GM12875 (cell line): ENCODE measurements around the gene CCDC121.
"Not testable (repeated sequence)": the region's sequence is repeated elsewhere in the genome, so short reads cannot be mapped to it uniquely, and the experiment has no call there.

ENCODE experiments used
- H3K4me3 ChIP-seq: one replicate; pipeline ENCODE4 v1.5.1; 2011; ENCODE audit warnings: low read depth, low read length, control low read depth
- CTCF ChIP-seq: IDR thresholded peaks from 2 replicates; pipeline ENCODE4 v1.5.1; 2011; ENCODE audit warnings: low read depth, mild to moderate bottlenecking, control low read depth, inconsistent platforms, low read length, moderate library complexity, borderline replicate concordance; ENCODE audit not compliant: insufficient read depth

CCDC121 gene

DNA sequence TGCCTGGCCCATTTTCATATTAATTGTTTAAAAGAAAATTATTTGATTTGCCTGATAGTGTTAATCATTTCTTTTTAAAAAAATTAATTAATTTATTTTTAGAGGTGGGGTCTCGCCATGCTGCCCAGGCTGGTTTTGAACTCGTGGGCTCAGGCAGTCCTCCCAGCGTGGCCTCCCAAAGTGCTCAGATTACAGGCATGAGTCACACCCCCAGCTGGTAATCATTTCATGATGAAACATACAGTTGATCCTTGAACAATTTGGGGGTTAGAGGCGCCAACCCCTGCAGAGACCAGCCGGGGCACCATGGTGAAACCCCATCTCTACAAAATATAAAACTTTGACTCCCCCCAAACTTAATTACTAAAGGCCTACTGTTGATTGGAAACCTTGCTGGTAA lies 8.0 kb upstream of the CCDC121 start:
- no peak for TF ChIP-seq CTCF
- H3K4me3 ChIP-seq, result no peak overlapping the region

GRCh38 chr2:27634291-27634690 lies 5.5 kb upstream of the CCDC121 start:
- H3K4me3 ChIP-seq, result no peak overlapping the region
- TF ChIP-seq CTCF, result no peak

- H3K4me3 ChIP-seq, result not testable (repeated sequence)
Measured at GRCh38 chr2:27630257-27630656, 1.4 kb upstream of the CCDC121 start.

GRCh38 chr2:27627963-27628766 lies 647 bp downstream of the CCDC121 start:
- TF ChIP-seq CTCF, result no peak
- peak overlapping the region; percentile 62 for H3K4me3 ChIP-seq

DNA sequence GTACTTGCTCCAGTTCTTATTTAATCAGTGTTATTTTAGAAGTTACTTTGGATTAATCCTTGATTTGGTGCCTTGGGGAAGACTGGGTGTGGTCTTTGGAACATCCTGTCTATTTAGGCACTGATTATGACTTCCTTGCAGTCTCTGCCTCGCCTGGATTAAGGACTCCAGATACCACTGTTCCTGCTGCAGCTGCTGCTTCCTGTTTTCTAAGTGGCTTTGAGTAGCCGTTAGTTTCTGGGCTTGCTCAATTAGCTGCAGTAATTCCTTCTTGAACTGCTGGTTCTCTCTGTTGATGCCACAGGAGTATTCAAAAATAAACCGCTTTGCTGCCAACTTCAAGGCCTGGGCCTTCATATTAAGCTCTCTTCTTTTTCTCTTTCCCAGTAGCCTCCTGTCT lies 1.9 kb downstream of the CCDC121 start:
- H3K4me3 ChIP-seq, result not testable (repeated sequence)

DNA sequence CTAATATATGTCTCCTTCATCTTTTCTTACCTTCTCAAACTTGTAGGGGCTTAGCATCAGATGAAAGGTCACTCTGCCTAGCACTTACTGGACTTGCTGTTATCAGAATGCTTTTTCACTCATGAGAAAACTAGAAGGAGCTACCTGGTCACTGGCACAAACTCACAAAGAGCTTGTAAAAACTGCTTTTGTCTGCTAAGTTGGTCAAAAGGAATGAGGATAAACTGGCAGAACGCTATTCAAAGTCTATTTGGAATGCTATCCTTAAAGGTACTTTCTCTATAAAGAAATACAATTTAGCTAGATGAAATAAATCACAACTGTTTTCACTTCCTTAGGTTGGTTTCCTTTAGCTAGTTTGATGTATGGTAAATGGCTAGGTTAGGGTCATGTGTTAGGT lies 2.5 kb downstream of the CCDC121 start:
- not testable (repeated sequence) for H3K4me3 ChIP-seq

GRCh38 chr2:27624943-27625342 lies 3.9 kb downstream of the CCDC121 start:
- TF ChIP-seq CTCF, result no peak
- no peak overlapping the region for H3K4me3 ChIP-seq

DNA sequence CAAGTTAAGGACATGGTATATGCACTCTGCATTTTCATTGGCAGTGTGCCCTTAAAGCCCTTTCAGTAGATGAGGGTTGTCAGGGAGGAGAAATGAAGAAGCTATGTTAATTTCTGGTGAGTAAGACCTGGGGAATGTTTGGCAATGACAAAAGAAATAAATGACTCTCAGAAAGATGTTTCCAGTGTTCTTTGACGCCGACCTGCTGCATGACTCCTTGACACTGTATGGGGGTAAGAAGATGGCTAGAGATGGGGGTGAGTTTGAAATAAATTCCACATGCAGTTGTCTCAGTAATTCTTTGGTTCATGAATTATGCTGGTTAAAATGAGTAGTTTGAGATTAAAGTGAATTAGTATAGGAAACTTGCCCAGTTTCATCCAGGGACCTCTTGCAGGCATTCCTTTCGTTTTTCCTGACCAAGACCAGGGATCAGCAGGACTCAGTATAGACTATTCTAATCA lies 5.9 kb downstream of the CCDC121 start:
- no peak for TF ChIP-seq CTCF
- no peak overlapping the region for H3K4me3 ChIP-seq

DNA sequence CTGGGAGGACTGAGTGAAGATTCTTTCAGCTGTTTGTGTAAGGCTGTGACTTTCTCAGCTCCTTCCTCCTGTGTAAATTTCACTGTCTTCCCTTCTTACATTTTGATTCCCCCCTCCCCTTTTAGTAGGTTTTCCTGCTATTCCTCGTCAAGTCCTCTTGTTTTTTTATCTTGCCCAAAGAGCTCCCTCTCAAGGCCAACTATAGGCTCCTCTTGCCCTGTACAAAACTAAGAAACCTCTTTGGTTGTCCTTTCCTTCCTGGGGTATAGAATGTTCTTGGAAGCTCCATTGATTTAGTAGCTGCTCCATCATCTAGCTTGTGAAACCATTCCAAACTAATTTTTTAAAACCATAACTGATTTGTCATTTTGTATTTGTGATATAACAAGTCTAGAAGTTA lies 7.3 kb downstream of the CCDC121 start:
- H3K4me3 ChIP-seq, result no peak overlapping the region
- TF ChIP-seq CTCF, result no peak
